Inferior parietal cortex (tissue), 1 donor: ENCODE results near the gene TP53.
"Not testable (repeated sequence)": the region's sequence is repeated elsewhere in the genome, so short reads cannot be mapped to it uniquely, and the experiment has no call there.

Experiments
- DNase-seq: peaks from one replicate; pipeline ENCODE4 v3.0.0-alpha.2; 2016; ENCODE audit errors: extremely low spot score

TP53 gene

GRCh38 chr17:7631398-7632380 lies 55.6 kb downstream of the TP53 start:
- no peak for DNase-seq

DNA sequence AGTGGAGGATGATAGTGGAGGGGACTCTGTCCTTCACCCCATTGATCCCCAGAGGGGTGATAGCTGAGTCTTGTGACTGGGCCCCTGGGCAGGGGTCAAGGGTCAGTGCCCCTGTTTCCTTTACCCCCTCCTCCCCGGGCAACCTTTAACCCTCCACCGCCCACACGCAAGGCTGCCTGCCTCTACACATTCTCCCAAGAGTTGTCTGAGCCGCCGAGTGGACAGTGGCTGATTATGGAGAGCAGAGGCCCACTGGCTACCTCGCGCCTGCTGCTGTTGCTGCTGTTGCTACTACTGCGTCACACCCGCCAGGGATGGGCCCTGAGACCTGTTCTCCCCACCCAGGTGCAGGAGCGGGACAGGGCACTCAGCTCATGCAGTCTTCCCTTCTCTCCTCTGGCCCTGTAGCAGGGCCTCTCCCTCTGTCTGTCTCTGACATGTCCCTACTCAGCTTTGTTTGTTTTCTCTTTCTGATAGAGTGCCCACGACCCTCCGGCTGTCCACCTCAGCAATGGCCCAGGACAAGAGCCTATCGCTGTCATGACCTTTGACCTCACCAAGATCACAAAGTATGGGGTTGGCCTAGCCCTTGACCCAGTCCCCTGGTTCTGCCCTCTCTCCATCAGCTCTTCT lies 57.2 kb downstream of the TP53 start, which contains the start of gene SHBG:
TSS of gene SHBG (plus strand) at position 197 of the 633 bp plus-strand sequence. CDS start at position 235, 38 bp downstream.
- no peak for DNase-seq

DNA sequence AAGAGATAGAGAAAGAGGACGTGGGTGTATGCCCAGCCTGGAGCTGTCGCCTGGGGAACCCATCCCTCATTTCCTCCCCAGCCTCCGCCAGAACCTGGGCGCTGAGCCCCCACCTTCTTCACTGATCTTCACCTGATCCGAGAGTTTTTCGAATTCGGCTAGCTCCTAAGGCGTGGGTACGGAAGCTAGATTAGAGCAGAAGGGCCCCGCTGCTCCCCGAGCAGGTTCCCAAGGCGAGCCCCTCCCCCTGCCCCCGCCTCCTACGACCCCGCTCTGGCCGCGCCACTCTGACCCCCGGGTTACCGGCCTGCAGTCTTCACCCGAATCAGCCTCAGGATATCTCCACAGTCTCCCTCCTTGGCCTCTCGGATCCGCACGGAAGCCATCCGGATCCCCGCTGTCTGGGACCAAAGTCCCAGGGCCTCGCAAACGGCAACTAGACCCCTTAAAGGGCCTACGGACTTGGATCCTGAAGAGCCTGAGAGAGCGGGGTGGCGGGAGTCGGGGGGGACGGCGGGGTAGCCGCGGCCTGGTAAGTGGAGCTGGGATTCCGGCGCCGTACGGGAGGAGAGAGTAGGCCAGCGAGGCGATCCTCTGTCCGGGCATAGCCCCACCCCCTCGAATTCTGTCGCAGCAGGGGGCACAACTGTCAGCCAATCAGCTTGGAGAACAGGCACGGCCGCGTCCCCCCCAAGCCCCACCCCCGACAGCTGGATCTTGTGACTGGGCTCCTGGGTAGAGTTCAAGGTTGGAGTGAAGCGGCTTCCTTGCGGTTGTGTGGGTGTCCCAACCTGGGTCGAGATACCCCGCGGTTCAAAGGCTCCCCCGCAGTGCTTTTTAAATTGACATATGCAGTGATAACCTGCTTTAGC lies 59.8 kb downstream of the TP53 start, which contains the start of gene SAT2:
TSS of gene SAT2 (minus strand) at position 572 of the 872 bp plus-strand sequence. CDS start at position 386, 186 bp downstream.
- peak; percentile 87 for DNase-seq

DNA sequence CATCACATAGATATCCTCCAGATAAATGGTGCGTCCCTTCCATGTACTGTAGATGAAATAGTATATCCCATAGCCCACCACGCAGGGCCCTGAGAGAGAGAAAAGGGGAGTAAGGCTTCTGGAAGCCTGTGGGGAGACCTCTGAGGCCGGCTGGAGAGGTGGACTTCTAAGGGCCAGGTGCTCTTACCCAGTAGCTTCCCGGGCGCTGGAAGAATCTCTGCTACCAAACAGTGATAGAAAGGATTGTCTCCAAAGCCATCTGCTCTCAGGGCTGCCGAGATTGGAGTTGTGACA lies 60.4 kb downstream of the TP53 start:
- DNase-seq = no peak

DNA sequence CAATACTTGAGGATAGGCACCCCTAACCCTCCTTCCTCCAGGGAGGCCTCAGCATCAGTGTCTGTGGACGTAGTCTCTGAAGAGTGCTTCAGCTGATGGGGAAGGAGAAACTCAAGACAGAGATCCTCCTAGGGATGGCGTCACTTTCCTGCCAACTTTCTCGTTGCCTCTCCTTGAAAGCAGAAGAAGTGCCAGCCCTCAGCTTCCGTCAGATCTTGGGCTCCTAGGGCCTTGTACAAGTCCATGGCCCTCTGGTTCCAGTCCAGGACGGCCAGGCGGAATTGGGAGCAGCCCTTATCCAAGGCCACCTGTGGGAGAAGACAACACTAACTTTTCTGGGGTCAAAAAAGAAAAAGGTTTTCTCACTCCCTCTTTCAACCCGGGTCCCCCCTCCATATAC lies 61.0 kb downstream of the TP53 start:
- no peak for DNase-seq

GRCh38 chr17:7625749-7626148 lies 61.5 kb downstream of the TP53 start:
- not testable (repeated sequence) for DNase-seq

GRCh38 chr17:7623661-7624060 lies 63.6 kb downstream of the TP53 start:
- no peak for DNase-seq

DNA sequence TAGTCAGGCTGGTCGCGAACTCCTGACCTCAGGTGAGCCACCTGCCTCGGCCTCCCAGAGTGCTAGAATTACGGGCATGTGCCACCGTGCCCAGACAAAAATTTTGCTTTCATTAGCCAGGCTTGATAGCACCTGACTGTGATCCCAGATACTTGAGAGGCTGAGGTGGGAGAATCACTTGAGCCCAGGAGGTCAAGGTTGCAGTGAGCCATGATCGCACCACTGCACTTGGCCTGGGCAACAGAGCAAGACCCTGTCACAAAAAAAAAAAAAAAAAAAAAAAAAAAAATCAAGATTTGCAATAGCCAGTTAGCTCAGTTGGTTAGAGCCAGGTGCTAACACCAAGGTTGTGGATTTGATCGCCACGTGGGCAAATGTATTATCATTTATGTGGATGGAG lies 66.5 kb downstream of the TP53 start:
- DNase-seq = no peak

DNA sequence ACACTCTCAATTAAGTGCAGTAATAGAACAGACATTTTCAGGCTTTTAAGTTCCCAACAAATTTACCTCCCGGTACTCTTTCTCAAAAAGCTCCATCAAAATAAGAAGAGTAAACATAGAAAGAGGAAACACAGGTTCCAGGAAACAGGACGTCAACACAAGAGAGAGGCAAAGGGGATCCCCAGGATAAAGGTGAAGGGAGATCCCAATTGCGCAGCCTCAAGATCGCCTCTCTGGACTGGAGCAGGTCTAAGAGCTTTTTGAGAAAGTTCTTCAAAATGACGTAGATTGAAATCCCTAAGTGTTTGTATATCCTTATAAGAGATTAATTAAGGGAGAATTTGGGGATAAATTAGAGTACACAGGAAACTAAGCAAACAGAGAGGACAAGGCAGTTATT lies 68.7 kb downstream of the TP53 start:
- DNase-seq = no peak
